Measurements from ENCODE around the gene MRPL2.

The MRPL2 gene

DNA sequence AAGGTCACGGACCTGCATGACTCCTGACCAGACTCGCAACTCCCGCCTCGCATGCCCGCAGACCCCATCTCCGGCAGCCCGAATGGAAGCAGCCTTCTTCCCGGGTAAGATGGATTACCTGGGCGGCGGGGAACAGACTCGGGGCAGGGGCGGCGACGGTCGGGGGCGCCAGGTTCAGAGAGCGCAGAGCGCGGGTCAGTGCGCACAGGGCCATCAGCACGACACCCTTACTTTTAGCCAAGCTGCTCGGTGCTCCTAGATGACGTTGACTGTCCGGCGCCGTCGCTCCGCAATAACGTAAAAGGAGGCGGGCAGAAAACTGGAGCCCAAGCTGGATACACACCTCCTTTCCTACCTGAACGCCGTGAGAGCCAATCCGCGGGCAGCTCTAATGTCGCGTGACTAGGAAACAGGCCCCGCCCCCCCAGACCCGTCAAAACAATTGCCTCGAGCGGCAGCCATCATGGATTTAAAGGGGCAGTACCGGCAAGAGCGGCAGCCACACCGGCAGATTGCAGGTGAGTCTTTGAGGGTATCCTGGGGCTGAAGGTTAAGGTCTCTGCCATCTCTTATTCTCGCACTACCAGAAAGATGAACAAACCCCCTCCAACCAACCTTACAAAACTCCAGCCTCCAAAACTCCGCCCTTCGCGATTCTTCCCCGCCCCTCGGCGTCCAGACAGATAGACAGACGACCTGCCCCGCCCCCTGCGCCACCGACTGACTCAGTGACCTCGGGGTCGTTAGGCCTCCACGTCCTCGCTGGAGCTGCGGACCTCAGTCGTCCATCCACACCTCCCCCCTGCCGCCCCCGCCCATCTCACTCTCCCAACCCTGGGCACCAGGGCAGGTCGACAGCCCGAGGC lies at the start of gene MRPL2, which contains the start of gene KLC4:
MRPL2 (minus strand) TSS at position 267 of the 866 bp plus-strand sequence; CDS start at position 214, 53 bp downstream.
KLC4 (plus strand) TSS at position 464 of the 866 bp plus-strand sequence. CDS start 1,705 bp downstream, outside the sequence.
- DNase-seq: peak; percentile 98

DNA sequence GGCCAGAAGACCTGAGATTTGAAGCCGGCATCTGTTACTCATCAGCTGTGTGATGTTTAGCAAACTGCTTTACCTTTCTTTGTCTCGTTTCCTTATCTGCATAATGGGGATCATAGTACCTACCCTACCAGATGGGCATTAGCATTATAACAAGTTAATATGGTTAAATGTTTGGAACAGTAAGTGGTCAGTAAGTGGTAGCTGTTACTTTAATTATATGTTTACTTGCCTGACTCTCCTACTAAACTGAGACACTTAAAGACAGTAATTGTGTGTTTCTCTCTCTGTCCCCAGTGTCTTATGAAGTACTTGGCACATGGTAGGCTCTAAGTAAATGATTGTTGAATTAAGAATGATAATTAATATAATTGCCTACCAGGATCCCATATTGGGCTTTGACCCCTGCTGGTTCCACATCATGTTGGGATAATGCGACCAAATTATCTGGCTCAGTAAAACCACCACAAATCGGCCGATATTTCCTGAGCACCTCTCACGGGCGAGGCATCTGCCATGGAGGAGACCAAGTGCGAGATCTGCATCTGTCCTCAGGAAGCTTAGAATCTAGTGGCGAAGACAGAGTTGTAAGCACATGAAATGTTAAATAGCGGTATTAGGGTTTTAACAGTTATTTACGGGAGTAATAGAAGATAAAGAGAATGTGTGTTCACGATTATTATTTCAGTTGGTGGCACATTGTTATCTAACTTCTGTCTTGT lies 48.3 kb upstream of the MRPL2 start:
- peak; percentile 9 for DNase-seq

DNA sequence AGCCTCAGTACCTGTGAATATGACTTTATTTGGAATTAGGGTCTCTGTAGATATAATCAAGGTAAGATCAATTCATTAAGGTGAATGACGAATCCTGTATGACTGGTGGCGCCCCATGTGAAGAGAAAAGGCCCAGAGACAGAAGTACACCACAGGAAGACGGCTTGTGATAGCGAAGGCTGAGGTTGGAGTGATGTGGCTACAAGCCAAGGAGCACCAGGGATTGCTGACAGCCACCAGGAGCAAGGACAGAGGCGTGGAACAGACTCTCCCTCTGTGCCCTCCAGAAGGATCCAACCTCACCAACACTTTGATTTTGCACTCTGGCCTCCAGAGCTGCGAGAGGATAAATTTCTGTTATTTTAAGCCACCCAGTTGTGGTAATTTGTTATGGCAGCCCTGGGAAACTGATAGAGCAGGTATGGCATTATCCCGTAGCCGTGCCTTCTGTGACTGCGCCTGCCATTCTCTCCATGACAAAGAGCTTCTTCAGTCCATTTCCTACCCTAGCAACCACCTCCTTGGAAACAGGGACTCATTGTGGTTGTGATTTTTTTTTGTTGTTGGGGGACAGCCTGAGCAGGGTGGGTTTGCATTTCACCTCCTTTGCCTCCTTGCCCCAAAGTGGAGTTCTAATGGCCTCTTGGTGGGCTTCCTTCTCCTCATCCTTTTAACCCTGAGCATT lies 46.4 kb upstream of the MRPL2 start:
- DNase-seq: no peak

DNA sequence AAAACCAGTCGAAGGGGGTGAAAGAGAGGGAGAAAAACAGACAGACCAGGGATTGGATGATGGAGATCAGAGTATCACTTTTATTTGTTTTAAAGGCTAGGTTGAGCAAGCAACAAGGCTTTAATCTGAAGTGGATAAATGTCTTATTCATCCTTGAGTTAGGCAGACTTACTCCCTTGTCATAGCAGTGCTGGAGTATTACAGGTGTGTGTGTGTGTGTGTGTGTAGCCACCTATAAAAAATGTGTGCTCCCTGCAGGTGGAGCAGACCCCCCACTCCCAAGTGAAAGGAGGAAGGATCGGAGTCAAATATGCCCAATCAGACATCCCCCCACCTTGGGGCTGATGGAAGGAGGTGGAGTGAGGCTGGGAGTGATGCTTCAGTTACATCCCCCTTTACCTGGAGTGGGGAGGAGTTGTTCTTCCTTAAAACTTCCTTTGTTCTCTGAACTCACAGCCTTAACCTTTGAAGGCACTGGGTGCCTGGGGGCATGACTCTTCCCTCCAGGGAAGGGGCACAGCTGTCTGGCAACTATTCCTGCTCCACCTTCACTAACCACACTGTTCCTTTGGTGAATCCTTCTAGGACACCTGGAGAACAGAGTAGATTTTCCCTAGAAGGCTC lies 44.1 kb upstream of the MRPL2 start:
- no peak for DNase-seq

DNA sequence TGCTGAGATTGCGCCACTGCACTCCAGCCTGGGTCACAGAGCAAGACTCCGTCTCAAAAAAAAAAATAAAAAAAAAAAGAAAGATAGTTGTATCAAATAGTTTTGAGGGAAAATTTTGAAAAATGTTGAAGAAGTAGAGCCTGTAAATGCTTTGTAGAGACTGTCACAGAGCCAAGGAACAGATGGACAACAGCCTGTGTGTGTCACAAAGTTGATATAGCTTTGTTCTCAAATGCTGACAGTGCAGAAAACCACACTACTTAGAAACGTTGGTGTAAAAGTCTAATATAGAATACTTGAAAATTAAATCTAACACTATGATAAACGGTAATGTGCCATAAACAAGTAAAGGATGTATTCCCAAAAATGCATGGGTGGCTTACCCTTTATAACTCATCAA lies 42.3 kb upstream of the MRPL2 start:
- DNase-seq: no peak

DNA sequence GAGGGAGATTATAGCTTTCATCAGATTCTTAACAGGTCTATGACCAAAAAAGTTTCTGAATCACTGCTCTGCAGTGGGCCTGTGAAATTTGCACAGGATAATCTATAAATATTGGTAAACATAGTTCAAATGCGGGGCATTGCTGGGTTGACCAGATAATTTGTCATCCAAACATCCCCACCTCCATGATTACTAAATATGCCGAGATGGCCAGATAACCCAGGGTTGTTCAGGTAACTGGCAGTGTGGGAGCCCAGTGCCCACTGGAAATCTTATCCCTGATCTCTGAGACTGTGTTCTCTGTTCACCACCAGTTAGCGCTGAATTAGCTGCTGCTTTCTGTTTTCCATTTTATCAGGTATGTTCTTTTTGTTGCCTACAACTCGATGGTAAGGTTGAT lies 38.3 kb upstream of the MRPL2 start:
- DNase-seq: no peak

DNA sequence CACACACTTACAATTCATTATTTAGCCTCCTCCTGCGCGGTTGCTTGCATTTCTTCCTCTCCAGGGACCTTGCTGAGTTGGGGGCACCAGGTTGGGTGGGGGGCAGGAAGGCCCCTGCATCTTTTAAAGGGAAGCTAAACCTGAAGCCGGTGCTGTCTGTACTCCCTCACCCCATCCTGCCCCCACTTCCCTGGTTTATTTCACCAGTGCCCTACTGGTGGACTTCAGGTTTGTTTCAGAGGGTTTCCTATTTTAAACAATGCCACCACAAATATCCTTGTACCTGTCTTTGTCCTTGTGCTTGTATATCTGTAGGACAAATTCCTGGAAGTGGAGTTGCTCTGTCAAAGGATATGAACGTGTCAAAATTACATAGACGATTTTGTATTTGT lies 37.9 kb upstream of the MRPL2 start:
- DNase-seq: no peak

DNA sequence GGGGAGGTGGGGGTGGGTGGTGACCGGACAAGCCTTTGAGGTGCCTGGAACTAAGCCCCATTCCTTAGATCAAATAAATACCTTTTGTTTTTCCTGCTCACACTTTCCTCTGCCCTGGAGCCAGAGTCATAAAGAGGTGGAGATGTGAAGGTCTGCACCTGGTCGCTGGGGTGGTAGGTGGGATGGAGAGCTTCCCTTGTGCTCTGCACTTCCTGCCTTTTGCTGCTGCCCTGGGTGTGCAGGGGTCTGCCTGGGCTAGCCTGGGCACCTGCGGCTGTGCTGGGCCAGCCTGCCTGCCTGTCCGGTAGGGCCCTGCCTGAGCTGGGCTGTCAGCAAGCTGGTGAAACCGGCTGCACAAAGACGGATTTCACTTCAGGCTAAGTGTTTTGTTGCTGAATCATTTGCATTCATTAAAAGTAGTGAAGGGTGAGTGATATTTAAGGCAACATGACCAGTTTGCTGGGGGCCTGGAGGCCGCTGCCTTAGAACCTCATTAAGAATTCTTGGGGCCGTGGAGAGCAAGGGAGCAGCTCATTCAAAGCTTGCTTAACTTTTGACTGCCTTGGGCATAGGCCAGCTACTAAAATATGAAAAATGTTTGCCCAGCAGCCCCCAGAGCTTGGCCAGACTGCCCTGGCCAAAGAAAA lies 37.3 kb upstream of the MRPL2 start:
- DNase-seq: no peak

DNA sequence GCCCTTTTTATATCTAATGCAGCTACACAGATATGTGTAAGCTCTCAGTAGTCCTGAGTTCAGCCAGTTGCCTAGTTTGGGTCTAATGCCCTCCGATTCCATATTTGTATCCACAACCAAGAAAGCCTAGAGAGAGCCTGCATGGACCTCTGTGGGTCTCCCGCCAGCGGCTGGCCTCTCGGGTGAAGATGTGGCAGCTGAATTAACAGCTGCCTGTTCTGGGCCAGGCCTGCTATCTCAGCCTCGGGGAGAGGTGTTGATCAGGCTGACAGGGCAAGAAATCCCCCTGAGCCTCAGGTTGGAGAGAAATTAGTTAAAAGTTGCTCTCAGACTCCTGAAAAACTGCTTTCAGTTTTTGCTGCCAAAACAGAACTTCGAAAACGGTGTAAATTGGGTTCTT lies 36.7 kb upstream of the MRPL2 start:
- DNase-seq: no peak

DNA sequence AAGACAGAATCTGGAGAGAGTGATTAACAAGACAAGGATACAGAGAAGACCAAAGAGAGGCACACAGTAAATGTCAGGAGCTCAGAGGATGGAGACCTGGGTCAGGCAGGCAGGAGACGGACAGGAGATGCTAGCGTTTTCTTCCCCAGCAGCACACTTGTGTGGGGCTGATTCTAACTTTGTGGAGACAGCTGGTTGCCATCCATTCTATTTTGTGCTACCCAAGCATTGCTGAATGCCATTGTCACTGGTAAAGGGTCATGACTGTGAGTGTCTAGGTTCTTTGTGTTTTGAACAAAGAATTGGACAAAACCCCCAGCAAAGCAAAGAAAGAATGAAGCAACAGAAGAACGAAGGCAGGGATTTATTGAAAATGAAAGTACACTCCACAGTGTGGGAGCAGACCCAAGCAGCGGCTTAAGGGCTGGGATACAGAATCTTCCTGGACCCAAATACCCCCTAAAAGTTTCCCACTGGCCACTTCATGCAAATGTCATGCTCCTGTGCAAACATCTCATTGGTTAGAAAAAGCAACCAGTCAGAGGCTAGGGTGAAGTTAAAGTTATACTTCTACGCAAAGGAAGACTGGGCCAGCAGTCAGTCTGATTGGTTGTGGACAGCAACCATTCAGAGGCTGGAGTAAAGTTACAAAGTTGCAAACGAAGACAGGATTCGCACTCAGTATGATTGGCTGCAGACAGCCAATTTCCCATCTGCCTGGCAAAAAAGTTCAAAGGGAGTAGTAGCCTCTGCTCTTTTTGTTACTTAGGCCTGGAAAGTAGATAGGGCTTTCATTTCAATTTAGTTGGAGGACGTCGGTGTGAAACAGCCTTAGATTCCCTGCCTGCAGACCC lies 34.4 kb upstream of the MRPL2 start:
- DNase-seq: peak; percentile 12

DNA sequence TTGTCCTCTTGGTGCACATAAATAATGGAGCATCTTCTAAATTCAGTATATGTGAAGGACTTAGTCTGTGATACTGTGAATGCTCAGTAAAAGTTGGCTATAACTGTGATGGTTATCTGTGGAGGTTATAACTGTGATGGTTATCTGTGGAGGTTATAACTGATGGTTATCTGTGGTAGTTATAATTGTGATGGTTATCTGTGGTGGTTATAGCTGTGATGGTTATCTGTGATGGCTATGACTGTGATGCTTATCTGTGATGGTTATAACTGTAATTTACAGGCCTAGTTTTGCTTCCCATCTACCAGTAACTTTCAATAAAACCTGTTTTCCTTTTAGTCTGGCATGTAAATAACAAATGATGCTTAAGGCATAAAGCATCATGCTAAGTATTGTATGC lies 33.4 kb upstream of the MRPL2 start:
- DNase-seq: no peak

DNA sequence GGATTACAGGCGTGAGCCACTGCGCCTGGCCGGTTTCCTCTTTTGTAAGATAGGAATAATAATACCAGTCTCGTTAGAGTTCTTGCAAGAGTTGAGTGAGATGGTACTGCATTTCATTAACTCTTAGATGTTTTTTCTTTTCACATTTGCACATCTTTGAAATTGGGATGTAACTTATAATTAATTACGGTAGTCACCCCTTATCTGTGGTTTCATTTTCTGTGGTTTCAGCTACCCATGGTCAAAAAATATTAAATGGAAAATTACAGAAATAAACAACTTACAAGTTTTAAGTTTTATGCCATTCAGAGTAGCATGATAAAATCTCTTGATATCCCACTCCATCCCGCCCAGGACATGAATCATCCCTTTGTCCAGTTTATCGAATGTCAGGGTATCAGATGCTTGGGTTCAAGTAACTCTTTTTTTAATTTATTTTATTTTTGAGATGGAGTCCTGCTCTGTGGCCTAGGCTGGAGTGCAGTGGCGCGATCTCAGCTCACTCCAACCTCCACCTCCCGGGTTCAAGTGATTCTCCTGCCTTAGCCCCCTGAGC lies 32.3 kb upstream of the MRPL2 start:
- no peak for DNase-seq

DNA sequence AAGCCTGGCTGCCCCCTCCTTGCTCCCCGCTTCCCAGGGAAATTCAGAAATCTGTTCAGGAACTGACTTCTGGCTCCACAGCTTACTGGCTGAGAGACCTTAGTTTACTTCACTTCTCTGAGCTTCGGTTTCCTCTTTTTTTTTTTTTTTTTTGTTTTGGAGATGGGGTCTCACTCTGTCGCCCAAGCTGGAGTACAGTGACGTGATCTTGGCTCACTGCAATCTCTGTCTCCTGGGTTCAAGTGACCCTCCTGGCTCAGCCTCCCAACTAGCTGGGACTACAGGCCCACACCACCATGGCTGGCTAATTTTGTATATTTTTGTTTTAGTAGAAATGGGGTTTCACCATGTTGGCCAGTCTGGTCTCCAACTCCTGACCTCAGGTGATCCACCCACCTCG lies 31.8 kb upstream of the MRPL2 start:
- no peak for DNase-seq

DNA sequence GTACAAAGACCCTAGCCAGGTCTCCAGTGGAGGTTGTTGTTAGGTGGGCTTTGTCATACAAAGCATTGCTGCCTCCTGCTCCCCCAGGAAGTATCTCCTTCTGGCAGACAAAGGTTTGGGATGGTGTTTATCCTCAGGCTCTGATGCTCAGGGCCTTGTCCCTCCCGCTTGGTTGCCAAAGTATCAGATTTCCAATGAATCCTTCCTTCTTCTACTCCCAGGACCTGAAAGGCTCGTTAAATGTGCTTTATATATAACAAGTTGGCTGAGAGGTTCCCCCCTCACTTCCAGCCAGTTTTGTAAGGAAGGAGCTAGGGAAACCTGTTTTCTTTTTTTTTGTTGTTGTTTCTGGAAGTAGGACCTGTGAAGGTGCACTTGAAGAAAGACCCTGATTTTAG lies 31.3 kb upstream of the MRPL2 start:
- no peak for DNase-seq

DNA sequence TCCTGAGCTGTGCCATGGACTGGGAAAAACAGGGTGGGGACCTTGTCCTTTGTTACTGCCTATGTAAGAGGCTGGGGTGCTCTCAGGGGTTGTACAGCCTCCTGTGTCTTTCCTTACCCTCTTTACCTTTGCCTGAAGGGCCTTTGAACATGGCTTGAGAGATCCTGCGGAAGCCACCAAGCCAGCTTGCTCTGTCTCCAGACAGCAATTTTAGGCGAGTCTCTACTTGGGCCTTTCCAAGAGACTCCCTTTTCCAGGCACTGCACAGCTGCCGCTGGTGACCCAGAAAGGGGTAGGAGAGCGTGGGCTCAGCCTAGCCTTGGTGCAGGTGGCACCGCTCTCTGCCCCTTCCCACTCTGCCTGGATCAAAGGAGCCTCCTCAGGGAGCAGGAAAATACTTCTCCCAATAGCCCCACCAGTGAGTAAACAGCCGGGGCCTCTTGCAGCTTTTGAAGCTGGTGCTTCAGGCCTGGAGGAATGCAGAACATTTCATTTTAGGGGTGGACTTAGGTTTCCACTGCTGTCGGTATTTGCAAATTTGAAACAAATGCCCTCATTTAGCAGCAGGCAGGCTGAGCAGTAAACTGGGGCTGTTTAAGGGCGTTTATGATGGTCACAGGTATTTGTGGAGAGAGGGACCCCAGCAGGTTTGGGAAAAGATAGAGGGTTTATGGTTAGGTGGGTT lies 30.8 kb upstream of the MRPL2 start:
- DNase-seq: no peak

DNA sequence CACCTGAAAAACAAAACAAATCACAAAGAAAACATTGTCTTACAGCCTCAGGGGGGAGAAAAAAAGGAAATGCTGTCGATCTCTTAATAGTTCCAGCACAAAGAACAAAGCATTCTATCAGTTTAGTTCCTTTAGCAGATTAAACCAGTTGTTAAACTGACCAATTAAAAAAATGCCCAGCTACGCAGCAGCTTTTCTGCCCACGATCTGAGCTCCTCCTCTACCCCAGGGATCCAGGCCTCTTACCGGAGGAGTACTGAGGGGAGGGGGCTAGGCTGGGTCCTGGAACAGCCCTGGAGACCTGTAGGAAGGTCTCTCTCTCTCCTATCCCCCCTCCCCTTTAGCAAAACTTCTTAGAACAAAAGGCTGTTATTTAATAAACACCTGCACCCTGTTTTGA lies 30.2 kb upstream of the MRPL2 start:
- no peak for DNase-seq

DNA sequence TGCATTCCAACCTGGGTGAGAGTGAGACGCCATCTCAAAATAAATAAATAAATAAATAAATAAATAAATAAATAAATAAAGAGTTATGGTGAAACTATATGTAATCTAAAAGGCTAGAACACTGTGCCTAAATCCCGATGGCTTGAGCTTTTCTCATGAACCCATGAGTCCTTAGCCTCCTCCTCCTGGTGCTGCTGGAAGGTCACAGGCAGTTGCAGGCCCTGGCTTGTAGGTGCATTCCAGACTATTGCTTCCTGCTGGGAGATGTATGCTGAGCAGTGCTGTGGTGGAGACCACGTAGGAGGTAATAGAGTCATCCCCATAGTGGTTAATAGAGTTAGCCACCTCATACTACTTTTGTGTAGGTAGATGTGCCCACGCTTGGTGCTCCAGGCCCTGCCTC lies 29.4 kb upstream of the MRPL2 start:
- no peak for DNase-seq

DNA sequence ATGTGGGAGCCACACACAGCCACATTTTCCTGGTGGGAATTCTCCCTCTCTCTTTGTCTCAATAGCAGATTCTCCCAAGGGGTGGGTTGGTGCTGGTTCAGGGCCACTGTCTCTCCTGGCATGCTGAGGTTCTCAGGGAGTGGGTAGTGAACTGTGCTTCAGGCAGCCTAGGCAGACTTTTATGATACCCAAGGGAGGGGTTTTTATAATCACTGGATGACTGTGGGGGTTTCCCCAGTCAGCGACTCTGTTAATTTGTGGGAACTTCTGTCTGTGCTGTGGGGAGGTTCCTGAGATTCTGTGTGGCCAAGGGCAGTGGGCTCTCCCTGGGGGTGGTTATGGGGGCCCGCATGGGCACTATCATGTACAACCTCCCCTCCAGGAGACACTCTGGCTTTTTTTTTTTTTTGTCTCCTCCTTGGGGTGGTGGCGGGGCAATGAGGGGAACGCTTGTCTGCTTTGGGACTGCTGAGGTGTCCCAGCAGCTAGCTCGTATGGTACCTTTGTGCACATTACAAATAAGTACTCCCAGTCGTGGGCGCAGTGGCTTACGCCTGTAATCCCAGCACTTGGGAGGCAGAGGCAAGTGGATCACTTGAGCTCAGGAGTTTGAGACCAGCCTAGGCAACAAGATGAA lies 26.9 kb upstream of the MRPL2 start:
- no peak for DNase-seq

DNA sequence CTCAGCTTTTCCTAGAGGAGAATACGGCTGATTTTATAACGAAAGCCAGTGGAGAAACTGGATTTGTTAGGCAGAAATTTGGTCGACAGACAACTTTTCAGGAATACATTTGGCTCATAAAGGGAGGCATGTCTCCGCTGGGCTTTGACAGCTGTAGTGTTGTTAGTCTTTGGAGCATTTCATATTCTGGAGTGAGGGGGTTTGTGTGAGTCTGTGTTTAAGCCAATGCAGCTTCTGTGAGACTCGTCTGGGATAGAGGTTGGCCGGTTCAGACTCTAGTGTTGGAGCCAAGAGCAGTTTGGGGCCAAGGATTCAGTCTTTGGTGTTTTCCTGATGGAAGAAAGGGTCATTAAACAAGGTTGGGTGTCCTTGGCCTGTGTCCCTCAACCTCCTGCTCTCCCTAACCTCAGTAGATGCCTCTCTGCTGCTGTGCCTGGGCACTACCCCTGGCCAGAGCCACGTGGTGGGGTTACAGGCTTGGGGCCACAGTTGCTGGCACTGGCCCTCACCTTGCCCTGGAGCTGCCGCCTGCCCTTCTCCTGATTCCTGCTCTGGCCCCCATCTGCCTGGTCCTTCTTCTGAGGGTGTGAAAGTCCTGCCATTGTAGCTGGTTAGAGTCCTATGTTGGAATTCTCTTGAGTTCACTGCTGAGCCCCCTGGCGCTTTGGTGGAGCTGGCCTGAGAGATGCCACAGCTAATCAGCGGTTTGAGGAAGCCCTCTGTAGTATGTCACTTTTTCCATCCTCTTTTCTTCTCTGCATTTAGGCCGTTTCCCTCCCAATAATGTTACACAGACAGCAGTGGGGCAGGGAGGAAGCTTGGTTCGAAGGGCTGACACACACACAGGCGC lies 23.8 kb upstream of the MRPL2 start:
- no peak for DNase-seq
